Kidney epithelial cell (primary cell): Measurements from ENCODE around the gene MAX. TPM values are rescaled to one million over a fixed set of nuclear protein-coding genes. Genes with fewer than 3 reads are reported as not detected.

Source experiments
- DNase-seq: peaks from one replicate; pipeline ENCODE4 v3.0.0-alpha.2; 2010; ENCODE audit warnings: low read depth
- H3K27me3 ChIP-seq: 2 replicates; pipeline ENCODE4 v1.6.0; 2011; ENCODE audit warnings: low read length; ENCODE audit not compliant: control insufficient read depth, insufficient read depth
- H3K36me3 ChIP-seq: 2 replicates; pipeline ENCODE4 v1.5.1; 2011; ENCODE audit warnings: low read length; ENCODE audit not compliant: control insufficient read depth, insufficient read depth
- H3K4me3 ChIP-seq: 2 replicates; pipeline ENCODE4 v1.5.1; 2011; ENCODE audit warnings: low read depth, mild to moderate bottlenecking, control low read depth, low read length
- total RNA-seq: library from RNA; depleted of rRNA; stranded (reverse); fragments of >200 nt; gene quantifications from 2 replicates; pipeline ENCODE4 v1.2.3, GENCODE V29; 2015
- TF ChIP-seq, protein P1 (sequence below): IDR thresholded peaks from 2 replicates; pipeline ENCODE4 v1.5.1; 2011; ENCODE audit warnings: mild to moderate bottlenecking, moderate library complexity, low read length, control low read depth, inconsistent platforms; ENCODE audit not compliant: insufficient read depth, poor library complexity, severe bottlenecking

MAX gene
- total RNA-seq, 1 donor from 2014 or later, result 59.5 TPM

DNA sequence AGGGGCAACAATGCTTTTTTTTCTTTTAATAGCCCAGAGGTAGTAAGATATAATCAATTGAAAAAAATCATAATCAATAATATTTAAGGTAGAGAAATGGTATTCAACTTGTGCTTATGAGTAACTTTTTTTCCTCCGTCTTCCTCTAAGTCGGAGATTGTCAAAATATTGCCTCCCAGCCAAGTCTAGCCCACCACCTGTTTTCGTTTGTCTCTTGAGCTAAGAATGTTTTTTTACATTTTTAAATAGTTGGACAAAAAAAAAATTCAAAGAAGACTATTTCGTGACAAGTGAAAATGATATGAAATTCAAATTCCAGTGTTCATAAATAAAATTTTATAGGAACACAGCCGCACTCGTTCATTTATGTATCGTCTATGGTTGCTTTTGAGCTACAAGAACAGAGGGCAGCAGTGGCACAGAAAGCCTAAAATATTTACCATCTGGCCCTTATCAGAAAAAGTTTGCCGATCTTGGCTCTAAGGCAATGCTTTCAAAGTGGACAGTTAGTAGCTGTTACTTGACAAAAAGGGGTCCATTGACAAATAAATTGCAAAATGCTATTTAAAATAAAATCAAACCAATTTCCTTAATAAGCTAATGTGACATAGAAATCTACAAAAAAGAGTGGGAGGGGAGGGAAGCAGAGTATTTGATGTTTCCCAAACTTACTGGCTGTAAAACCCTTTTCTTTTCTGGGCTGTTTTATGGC lies 40.8 kb upstream of the MAX start:
- no peak for DNase-seq
- peaks cover 5% of the 10 kb centered on the region for H3K27me3 ChIP-seq
- TF ChIP-seq, protein P1, sequence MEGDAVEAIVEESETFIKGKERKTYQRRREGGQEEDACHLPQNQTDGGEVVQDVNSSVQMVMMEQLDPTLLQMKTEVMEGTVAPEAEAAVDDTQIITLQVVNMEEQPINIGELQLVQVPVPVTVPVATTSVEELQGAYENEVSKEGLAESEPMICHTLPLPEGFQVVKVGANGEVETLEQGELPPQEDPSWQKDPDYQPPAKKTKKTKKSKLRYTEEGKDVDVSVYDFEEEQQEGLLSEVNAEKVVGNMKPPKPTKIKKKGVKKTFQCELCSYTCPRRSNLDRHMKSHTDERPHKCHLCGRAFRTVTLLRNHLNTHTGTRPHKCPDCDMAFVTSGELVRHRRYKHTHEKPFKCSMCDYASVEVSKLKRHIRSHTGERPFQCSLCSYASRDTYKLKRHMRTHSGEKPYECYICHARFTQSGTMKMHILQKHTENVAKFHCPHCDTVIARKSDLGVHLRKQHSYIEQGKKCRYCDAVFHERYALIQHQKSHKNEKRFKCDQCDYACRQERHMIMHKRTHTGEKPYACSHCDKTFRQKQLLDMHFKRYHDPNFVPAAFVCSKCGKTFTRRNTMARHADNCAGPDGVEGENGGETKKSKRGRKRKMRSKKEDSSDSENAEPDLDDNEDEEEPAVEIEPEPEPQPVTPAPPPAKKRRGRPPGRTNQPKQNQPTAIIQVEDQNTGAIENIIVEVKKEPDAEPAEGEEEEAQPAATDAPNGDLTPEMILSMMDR, result no peak
- H3K36me3 ChIP-seq, result no peaks in the 10 kb centered on the region
- no peak overlapping the region for H3K4me3 ChIP-seq

DNA sequence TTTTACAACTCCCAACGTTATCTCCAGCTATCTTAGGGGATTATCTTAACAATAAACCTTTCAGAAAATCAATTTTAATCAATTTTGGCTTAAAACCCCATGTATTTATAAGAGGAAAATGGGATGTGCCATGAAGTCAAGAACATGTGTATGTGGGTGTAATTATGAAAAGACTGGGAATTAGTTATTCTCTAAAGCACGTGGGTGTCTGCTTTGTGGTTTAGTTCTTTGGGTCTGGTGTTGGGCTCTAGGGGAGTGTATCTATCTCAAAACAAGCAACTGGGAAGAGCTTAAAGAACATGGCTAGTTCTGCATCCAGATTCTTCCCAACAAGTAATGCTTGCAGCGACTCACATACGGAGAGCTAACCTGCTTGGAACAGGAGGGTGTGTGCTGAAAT lies 40.1 kb upstream of the MAX start:
- Histone ChIP-seq H3K27me3 (peaks cover 5% of the 10 kb centered on the region), H3K36me3 (no peaks in the 10 kb centered on the region), H3K4me3 (no peak overlapping the region)
- TF ChIP-seq, protein P1, result no peak
- no peak for DNase-seq

DNA sequence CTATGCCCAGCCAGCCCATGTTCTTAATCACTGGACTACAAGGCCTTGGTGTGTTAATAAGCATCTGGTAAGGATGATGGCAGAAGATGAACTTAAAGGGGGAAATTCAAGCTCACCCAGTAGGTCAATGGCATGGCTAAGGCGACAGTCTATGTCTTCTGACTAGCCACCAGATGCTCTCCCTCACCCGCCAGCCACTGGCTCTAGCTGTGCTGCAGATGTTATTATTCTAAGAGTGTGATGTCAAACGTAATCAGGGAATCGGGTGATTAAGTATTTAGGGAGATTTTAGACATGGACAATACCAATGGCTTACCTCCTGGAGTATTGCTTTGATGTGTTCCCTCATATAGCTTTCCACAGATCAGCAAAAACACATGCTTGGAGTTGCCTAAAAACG lies 39.2 kb upstream of the MAX start:
- TF ChIP-seq, protein P1, result no peak
- no peak for DNase-seq
- Histone ChIP-seq H3K4me3 (no peak overlapping the region), H3K27me3 (peaks cover 5% of the 10 kb centered on the region), H3K36me3 (no peaks in the 10 kb centered on the region)

DNA sequence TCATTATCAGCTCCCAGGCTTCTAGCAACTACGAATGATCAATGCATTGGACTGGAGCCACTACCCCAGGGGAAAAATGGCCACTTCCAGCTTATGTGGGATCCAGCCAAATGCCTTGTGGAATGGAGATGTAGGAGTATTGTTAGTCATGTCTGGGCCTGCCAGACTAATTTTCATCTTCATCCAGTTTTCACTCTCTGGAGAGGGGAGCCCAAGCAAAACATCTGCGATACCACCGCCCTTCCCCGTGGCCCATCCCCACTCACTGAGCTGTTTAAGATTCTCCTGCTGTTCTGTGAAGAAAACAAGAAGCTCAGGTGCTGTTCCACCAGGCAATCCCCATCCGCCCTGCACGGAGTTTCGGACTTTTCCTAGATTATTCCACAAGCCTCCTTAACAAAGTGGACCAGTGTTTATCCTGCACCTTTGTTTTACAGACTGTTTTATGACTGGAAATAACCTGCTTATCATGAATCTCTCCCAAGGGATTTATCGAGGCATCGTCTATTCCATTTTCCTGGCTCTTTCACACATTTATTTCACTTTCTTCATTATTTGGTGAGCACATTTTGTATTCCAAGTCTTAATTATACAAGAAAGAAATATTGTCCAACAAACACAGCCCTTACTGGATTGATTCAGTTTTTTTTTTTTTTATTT lies 35.5 kb upstream of the MAX start:
- no peak for DNase-seq
- TF ChIP-seq, protein P1, result no peak
- Histone ChIP-seq H3K4me3 (no peak overlapping the region), H3K36me3 (no peaks in the 10 kb centered on the region), H3K27me3 (no peaks in the 10 kb centered on the region)

DNA sequence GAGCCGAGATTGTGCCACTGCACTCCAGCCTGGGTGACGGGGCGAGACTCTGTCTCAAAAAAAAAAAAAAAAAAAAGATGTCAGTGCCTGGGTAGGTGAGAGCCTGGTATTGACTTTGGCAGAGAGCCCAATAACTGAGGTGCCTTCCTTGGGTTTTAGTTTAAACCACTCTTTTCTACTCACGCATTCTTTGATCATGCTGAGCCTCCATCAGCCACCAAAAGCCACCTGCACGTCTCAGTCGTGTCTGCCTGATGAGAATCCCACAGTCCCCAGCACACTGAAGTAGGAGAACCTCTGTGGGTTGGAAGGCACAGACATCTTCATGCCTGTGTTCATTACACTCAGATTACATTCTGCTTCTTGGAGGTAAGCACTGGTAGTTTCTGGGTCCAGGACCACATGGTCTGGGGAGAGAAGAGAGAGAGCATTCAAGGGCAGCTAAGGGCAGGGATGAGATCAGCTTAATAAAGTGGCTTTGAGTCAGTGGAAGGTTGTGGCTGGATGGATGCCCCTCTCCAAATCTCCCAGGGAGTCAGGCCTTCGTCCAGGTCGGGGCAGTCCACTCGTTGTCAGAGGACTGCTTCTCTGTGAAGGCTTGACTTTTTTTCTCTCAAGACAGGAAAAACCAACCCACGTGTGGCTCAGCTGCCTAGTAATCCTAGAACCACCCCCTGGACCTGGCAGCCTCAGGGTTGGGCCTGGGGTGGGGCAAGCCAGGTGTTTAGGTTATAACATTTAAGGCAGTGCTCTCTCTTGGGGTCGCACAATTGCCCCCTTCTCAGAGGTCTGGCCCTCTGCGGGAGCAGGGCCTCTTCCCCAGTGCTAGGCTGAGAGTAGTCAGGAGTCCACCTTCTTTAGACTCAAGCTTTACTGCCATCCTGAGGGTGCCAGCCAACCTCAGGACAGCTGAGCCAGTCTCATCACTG lies 32.6 kb upstream of the MAX start:
- Histone ChIP-seq H3K4me3 (no peak overlapping the region), H3K36me3 (no peaks in the 10 kb centered on the region), H3K27me3 (no peaks in the 10 kb centered on the region)
- TF ChIP-seq, protein P1, result no peak
- DNase-seq, result no peak
